ENCODE results near the gene SHISAL1.

The SHISAL1 gene

DNA sequence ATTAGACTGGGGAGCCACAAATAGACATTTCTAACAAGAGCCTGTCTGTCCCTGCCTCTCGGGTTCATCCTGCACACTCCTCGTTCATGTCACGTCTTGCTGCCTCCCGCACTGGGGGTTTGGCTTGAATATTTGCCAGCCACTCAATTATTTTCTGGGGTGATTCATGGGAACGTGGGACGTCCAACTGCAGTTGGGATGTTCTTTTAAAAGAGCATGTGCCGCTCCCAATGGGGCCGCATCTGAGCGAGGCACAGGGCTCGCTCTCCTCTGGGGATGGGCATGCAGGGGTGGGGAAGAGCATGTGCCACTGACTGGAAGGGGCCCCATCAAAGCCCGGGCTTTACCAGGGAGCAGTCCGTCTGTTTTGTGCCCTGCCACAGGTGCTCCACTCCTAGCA is 88.6 kb downstream of the SHISAL1 start:
- no peak for DNase-seq

DNA sequence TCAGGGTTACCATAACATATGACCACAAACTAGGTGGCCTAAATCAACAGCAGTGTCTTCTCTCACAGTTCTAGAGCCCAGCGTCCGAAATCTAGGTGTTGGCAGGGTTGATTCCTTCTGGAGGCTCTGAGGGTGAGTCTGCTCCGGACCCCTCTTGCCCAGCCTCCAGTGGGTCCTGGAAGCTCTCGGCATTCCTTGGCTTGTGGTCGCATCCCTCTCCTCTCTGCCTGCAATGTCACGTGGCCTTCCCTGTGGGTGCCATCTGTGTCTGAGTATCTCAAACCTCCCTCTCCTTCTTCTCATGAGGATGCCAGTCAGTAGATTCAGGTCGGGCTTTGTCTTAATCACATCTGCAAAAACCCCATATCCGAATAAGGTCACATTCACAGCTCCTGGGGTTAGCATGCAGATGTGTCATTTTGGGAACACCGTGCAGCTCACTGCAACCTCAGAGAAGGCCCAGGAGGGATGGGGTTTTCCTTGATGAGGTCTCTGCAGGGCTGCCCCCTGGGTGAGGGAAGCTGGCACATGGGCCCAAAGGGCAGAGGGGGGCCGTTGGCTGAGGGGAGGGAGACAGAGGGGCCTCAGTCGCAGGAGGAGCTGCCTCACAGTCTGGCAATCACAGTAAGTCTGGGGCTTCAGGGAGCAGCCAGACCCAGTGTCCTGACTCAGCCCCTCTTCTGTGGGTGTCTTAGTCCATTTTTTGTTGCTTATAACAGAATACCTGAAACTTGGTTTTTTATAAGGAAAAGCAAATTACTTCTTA is 90.9 kb downstream of the SHISAL1 start:
- no peak for DNase-seq

DNA sequence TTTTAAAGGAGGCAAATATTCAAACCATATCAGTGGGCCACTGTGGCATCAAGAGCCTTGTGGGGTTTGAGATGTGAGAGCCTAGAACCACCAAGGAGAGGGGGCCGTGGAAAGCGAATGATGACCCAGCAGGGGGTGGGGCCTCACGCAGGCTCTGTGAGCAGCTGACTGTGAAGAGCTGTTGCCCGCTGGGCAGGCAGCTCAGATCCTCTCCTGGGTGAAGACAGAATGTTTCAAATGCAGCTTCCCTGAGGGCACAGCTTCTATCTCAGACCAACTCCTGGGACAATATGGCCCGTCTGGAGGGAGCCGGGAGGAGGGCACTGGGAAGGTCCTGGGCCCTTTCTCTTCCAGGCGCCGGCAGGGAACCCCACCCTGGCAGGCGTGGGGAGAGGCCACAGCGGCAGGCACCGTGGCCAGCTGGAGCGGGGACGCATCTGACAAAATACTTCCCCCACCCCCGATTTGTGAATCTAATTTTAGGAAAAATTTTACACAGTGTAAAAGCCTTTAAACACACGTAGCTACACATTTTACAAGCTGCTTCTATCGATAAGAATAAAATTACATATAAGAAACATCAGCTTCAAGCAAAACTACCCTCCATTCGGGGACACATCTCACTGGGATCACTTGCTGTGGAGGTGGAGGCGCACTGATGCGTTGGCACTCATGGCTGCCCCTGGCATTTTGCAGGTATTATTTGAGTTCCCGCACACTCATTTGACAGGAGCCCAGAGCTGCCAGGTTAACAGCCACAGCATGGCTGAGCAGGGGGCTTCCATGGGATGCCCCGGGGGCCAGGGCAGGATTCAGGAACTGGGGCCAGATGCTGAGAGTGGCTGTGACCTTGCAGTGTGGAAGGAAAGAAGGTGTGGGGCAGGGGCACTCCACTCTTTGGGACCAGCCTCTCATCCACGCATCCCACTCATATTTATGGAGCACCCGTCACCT is 91.7 kb downstream of the SHISAL1 start:
- no peak for DNase-seq

DNA sequence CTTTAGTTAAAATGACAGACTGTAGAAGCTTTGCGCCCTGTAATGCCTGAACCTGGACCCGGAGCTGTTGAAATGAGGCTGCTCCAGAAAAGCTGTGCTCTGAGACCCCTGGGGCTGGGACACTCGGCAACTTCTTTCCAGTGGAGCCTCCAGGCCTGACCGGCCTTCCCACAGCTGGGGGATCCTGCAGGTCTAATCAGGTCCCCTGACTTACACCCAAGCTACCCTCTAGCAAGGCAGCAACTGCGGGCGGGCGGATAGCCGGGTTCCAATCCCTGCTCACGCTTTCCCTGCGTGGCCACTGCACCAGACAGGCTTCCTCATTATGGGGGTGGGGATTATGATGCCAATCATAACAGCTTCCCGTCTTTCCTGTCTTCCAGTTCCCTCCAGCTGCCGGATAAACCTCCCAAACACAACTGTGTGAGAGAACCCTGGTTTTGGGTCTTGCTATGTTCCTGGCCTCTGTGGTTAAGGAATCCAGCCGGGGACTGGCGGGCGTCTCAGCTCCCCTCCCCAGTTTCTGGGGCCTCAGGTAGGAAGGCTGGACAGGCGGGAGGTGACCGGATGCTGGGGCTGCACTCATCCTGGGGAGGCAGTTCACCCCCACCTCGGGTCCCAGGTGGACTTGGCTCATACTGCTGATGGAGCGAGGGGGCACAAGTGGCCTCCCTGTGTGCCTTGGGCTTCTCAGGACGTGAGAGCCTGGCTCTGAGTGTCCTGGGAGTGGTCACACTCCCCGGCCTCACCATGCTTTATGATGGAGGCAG is 93.5 kb downstream of the SHISAL1 start:
- DNase-seq, result no peak

DNA sequence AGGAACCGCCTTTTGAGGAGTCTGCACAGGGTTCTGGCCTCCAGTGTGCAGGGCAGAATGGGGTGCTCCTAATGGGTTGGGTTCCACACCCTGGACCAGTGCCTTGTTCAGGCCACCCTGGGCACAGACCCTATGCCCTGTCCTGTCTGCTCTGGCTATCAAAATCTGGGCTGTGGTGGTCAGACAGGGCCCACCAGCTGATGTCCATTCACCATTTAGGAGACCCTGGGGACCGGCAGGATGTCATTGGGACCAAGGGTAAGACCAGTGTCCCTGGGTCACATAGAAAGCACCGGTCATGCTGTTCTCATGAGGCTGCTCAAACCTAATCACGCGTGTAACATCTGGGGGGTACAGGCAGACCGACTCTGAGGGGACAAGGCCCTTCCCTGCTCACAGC is 94.7 kb downstream of the SHISAL1 start:
- DNase-seq, result no peak

DNA sequence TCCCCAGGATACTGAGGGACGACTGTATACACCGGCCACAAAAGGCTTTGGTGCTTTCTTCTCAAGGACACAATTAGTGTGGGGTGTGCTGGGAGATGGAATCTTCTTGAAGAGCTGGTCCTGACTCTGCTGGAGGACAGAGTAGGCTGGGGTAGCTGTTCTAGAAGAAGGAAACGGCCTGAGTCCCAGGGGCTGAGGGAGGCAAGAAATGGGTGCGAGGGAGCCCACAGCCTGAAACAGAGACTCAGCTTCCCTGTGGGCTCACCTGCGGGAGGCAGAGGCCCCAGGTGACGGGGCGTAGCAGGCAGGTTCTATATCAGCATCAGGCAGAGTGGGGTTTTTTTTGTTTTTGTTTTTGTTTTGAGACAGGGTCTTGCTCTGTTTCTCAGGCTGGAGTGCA is 95.4 kb downstream of the SHISAL1 start:
- no peak for DNase-seq

DNA sequence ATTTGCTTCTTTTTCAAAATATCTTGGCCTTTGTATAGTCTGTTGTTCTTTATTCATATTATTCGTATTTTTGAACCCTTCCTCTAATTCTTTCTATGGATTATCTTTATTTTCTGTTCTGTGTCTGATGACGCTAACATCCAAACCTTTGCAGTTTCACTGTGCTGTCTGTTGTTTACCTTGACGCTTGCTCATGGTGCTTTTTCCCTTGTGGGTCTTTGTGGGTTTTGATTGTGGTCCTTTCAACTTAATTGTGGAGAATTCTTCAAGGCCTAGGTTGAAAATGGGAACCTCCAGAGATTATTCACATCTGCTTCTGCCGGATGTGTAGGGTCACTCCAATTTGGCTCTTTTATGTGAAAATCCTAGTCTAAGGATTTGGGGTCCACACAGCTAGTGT is 97.5 kb downstream of the SHISAL1 start:
- DNase-seq, result no peak

DNA sequence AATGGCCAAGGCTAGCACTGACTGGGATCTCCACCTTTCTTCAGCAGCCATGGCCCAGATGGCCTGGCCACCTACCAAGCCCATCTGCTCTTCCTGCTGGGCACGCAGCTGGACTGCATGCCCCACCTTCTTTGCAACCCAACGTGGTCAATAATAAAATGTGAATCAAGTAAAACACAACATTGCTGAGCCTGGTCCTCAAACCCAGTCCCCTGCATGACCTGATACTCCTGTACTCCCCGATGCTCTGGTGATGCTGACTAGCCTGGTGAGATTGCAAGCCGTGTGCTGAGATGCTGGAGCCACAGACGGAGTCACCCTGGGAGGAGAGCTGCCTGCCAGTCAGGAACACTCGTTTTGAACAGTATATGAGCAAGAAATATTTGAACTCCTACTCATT is 98.0 kb downstream of the SHISAL1 start:
- no peak for DNase-seq

DNA sequence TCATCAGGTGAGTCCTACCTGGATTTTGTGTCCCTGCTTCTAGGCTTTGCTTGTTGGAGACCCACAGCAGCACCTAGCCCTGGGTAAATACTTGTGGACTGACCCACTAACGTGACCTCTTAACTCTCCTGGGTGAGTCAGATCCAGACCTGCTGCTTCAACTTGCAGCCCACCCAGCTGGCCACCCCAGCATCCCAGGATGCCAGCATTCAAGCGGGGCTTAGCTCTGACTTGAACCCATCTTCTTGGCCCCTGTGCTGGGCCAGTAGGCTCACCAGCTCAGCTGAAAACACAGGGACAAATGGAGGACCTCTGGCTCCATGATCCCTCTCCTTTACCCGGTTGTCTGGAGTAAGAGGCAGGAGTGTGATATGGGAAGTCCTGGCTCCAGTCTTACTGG is 98.6 kb downstream of the SHISAL1 start:
- DNase-seq, result no peak

DNA sequence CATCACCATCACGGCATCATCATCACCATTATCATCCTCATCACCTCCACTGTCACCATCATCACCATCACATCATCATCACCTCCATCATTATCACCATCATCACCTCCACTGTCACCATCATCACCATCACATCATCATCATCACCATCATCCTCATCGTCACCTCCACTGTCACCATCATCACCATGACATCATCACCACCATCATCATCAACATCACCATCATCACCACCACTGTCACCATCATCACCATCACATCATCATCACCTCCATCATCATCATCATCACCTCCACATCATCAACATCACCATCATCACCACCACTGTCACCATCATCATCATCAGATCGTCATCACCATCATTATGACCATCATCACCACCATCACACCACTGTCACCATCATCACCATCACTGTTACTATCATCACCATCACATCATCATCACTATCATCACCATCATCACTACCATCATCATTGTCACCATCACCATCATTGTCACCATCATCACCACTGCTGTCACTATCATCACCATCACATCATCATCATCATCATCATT is 99.2 kb downstream of the SHISAL1 start:
- no peak for DNase-seq

DNA sequence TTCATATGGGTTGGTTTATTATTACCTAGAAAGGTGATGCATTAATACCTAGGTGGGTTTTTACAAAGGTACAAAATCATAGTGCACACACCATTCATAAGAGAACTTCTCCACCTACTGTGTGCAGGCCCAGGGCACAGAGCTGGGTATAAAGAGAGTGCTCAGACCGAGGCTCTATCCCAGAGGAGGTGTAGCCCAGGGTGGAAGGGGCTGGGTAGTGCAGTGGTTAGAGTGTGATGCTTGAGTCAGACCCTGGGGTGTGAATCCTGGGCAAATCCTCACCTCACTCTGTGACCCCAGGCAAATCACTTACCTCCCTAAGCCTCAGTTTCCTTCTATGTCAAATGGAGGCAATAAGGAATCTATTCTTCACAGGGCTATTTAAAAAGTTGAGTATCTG is 99.8 kb downstream of the SHISAL1 start:
- DNase-seq, result no peak

DNA sequence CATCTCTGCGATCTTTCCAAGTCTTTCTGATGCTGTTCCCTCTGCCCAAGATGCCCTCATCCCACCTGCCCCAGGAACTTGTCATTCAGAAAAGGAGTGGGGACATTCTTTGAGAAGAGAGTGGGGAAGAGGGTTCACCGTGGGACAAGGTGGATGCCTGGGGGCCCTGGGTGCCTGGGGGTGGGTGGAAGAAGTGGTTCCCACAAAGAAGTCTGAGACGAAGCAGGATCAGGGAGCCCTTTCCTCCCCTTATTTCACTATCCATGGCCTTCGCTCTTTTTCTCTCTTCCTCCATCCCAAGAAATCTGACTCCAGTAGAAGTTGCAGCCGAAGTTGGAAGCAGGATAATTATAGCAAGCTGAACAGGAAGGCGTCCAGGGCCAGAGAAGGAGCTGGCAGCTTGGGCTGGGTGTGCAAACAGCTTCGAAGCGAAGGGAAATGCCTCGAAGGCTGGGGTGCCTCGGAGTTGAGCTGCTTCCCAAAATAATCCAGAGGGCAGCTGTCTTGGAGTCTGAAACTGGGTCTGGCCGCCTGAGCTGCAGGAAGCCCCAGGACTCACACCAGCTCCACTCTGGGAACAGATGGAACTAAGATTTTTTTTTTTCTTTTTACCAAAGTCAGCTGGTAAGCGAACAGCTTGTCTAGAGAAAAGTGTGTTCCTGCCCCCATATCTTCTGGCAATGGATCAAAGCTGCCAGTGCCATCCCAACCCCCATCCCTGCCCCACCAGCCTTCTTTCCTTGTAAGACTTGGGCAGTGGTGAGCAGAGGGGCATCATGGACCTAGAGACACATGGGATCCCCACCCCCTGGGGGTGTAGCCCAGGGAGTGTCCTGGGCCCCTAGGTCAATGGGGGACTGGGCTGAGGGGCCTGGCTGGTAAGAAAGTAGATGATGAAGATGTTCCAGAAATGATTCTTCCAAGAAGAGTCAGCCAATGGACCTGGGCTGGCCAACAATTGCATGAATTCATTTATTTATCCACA is 100.5 kb downstream of the SHISAL1 start:
- DNase-seq, result no peak

DNA sequence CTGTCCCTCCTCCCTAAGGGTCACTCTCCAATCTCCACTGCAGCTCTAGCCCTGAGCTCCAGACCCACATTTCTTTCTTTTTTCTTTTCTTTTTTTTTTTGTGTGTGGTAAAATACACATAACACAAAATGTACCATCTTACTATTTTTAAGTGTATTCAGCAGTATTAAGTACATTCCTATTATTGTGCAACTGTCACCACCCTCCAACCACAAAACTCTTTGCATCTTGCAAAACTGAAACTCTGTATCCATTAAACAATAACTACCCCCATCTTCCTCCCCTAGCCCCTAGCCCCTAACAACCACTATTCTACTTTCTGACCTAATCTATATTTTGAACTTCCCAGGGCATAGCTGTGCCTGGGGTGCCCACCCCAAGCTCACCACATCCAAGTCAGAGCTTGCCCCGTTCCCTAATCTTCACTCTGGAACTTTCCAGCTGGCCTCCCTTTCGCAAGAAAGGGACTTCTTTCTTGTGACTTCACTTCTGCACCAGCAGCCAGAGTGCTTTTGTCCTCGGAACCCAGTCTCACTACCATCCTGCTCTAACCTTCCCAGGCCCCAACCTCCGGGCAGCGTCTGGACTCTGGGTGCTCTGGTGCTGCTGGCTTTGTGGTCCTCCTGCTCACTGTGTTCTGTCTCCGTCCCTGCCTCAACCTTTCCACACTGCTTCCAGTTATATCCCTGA is 101.3 kb downstream of the SHISAL1 start:
- DNase-seq, result no peak

DNA sequence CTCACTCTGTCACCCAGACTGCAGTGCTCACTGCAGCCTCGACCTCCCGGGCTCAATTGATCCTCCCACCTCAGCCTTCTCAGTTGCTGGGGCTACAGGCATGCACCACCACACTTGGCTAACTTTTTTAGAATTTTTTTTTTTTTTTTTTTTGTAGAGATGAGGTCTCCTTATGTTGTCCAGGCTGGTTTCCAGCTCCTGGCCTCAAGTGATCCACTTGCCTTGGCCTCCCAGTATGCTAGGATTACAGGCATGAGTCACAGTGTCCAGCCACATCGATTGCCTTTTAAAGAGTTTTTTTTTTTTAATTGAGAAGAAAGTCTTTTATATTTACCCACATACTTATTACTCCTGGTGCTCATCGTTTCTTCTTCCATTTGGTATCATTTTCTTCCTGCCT is 102.0 kb downstream of the SHISAL1 start:
- DNase-seq, result no peak

DNA sequence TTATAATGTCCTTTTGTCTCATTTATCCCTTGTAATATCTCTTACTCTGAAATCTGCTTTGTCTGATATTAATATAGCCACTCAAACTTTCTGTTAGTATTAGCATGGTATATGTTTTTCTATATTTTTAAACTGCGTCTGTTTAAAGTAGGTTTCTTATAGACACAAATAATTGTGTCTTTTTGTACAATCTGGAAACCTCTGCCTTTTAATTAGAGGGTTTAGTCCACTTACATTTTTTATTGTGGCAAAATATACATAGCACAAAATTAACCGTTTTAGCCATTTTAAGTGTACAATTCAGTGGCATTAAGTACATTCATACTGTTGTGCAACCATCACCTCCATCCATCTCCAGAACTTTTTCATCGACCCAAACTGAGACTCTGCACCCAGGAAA is 103.4 kb downstream of the SHISAL1 start:
- DNase-seq, result no peak

DNA sequence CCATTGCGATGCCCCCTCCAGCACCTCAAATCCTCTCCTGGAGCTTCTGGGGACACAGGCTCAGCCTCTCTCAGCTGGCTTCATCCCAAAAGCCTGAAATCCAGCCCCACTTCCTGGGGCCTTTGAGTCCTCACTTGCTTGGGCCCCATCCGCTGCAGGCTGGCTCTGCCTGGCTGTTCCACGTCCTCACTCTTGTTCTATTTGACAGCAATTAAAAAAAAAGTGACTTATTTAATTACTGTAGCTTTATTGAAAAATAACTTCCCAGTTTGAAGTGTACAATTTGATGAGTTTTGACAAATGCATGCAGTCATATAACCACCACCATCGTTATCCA is 104.8 kb downstream of the SHISAL1 start:
- DNase-seq, result no peak

DNA sequence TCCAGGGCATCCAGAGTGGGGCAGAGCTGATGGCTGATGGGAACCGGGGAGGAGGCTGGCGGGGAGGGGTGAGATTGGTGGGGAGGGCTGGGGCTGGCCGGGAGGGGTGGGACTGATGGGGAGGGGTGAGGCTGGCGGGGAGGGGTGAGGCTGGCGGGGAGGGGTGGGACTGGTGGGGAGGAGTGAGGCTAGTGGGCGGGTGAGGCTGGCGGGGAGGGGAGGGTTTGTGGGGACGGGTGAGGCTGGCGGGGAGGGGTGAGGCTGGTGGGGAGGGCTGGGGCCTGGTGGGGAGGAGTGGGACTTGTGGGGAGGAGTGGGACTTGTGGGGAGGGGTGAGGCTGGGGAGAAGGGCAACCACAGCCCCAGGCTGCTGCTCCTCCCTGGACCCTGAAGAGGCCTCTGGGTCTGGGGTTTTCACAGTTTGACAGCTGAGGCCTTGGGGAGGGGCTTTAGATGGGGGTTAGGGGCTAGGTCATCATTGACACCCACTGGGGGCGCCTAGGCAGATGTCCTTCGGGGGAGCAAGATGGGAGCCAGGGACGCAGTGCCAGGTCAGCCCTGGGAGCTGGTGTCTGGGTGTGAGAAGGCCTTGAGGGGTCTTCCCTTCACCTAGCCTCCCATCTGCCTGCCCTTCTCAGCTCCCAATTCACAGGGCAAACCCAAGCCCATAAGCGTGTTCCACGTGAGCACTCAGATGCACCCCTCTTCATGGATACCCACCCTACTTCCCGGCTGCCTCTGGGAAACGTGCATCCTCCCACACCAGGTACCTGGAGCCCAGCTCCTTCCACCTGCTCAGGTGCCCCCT is 105.4 kb downstream of the SHISAL1 start:
- no peak for DNase-seq

DNA sequence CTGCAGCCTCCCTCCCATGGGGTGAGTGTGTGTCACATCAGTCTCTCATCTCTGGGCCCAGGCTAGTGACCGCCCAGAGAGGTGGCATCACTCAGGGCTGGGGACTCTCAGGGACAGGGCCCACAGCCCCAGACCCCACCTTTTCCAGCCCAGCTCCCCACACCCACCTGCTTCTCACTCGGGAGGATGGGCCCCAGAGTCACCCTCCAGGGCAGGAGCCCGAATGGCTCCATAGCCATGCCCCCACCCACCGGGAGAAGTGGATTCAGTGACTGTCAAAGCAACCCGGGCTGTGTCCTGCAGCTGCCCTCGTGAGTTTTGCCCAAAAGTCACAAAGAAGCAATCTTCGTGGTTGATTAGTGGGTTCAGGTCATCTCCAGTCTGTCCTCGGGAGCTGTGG is 106.1 kb downstream of the SHISAL1 start:
- no peak for DNase-seq

DNA sequence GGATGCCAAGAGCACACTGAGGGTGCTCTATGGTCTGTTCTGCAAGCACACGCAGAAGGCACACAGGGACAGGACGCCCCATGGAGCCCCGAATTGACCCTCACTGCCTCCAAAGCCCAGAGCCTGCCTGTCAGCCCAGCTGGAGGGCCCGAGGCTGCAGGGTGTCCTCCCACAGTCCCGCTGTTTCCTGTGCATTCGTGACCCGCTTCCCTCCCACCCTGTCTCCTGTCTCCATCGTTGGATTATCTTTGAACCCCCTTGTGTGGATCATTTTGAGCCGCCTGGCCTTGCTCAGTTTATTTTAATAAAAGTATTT is 106.5 kb downstream of the SHISAL1 start:
- DNase-seq, result no peak

DNA sequence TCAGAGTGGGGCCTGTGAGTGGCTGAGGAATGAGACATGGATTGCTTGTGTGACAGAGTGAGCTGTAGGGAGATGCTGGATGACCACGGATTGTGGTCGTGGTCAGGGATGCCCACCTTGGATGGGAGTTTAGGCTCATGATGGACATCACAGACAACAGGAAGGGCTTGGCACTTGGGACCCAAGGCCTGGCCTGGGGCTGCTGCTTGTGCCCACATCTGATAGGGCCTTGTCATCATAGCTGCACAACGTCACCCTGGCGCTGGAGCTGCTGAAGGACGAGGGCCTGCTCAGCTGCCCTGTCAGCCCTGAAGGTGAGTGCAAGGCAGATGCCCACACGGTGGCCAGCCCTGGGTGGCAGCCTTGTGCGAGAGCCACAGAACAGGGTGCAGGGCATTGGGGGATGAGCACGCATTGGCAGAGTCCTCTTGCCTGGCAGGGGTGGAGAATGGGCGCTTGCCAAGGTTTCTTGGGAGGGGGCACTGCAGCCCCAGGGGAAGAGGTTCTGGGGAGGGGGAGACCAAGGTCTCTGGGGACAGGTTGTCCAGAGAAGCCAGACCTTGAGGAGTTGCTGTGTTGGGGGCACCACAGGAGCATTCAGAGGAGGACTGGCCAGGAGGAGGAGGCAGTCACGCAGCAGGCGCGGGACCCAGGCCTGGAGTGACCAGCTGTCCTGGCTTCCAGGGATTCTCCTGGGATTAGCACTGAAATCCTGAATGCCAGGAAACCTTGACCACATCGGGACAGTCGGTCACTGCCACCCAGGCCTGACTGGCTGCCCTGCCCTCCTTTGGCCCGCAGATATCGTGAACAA is 107.0 kb downstream of the SHISAL1 start:
- no peak for DNase-seq
